22Rv1 (cell line): ENCODE data around the gene TST.

ENCODE experiments used
- H3K27ac ChIP-seq: fragments of 450-650 bp; 2 replicates; pipeline ENCODE4 v1.5.1; 2017
- CTCF ChIP-seq: fragments of 450-650 bp; IDR thresholded peaks from 2 replicates; pipeline ENCODE4 v1.5.1; 2017; ENCODE audit warnings: mild to moderate bottlenecking
- ZFX ChIP-seq: fragments of 450-650 bp; IDR thresholded peaks from 2 replicates; pipeline ENCODE4 v1.6.1; 2017; ENCODE audit warnings: antibody characterized with exemption, borderline replicate concordance

The TST gene

GRCh38 chr22:37018086-37018814, 997 bp downstream of the TST start:
- no peak overlapping the region for H3K27ac ChIP-seq
- no peak for TF ChIP-seq CTCF
- no peak for TF ChIP-seq ZFX

- no peak overlapping the region for H3K27ac ChIP-seq
- TF ChIP-seq ZFX, result no peak
Observed at GRCh38 chr22:37017356-37017755, 1.9 kb downstream of the TST start.

- TF ChIP-seq ZFX (no peak), CTCF (no peak)
- no peak overlapping the region for H3K27ac ChIP-seq
Observed at GRCh38 chr22:37016134-37016910, 2.9 kb downstream of the TST start.

GRCh38 chr22:37015587-37015878, 3.7 kb downstream of the TST start:
- TF ChIP-seq ZFX (no peak), CTCF (no peak)
- no peak overlapping the region for H3K27ac ChIP-seq

GRCh38 chr22:37014835-37015586, 4.2 kb downstream of the TST start:
- no peak overlapping the region for H3K27ac ChIP-seq
- no peak for TF ChIP-seq CTCF
- no peak for TF ChIP-seq ZFX

- TF ChIP-seq CTCF (no peak), ZFX (no peak)
- no peak overlapping the region for H3K27ac ChIP-seq
Observed at GRCh38 chr22:37014415-37014806, 4.8 kb downstream of the TST start.

- H3K27ac ChIP-seq, result no peak overlapping the region
- TF ChIP-seq ZFX, result no peak
- no peak for TF ChIP-seq CTCF
Observed at GRCh38 chr22:37012956-37013355, 6.3 kb downstream of the TST start.
